GM04503 (cell line): ENCODE data around the gene THSD4.
A peak's percentile ranks its signal among the peaks of the same experiment; 100 is the strongest.

ENCODE experiments used
- DNase-seq: peaks from one replicate; pipeline ENCODE4 v3.0.0-alpha.2; 2012; ENCODE audit warnings: low read depth

THSD4 gene

GRCh38 chr15:71688509-71689094 is 573.3 kb downstream of the THSD4 start:
- DNase-seq, result no peak

- DNase-seq, result no peak
These were observed 575.8 kb downstream of the THSD4 start for GRCh38 chr15:71691081-71691457.

DNA sequence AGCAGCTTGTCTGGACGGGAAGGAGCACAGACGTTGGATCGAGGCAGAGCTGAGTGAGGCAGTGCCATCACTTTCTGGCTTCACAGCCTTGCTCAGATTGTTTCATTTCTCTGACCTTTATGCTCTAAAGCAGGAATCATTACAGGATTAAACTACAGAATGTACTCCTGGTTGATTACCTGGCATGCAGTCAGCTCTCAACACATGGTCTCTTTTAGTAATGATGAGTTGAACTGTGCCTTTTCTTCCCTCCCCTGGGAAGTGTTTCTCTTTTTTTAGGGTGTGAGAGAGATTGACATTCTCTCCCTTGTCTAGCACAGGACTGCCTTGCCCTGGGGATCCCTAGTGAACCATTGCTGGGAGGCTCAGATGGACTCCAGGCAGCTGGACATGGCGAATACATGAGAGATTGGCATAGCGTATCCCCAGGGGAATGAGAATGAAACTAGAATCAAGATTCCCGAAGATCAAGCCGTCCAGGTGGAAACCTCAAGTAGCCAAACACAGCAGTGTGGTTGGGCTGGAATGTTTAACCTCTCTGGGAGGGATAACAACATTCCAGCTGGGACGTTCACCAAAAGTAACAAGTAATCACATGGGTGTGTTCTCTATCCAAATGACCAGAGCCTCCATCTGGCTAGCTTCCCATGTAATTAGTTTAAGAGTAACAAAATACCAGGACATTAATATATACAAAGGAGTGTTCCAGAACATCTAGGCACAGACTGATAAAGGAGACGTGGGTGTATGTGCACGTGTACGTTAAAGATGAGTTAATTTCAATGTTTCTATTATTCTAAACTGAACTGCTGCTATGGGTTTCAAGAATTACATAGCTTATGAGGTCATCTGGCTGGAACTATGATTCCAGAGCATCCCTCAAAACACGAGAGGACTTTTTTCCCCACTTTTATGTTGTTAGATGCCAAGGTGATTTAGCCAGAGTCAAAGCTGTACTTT is 576.5 kb downstream of the THSD4 start:
- peak; percentile 52 for DNase-seq

GRCh38 chr15:71697236-71697635 is 582.0 kb downstream of the THSD4 start:
- DNase-seq, result no peak

- no peak for DNase-seq
These were observed 582.8 kb downstream of the THSD4 start for GRCh38 chr15:71698030-71698429.

GRCh38 chr15:71698742-71699141 is 583.5 kb downstream of the THSD4 start:
- no peak for DNase-seq

GRCh38 chr15:71699977-71700376 is 584.7 kb downstream of the THSD4 start:
- DNase-seq, result no peak

- no peak for DNase-seq
These were observed 586.5 kb downstream of the THSD4 start for GRCh38 chr15:71701808-71702207.

- DNase-seq, result no peak
These were observed 587.2 kb downstream of the THSD4 start for GRCh38 chr15:71702496-71702895.

DNA sequence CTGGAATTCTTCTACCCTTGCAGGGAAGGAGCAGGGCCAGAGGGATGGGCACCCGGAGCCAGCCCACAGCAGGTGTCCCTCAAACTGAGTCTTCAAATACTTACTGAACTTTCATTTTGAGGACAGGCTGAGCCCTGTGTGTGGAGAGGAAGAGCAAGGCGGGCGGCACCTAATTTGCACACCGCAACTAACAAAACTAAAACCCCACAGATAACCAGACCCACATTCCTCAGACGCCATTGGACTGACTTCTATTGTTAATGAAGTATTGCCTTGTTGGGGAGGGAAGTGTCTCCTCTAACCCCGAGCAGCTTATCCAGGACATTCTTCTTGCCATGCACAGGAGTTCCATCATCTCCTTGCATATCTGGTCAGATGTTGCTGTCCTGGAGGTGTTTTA is 589.9 kb downstream of the THSD4 start:
- peak; percentile 23 for DNase-seq

GRCh38 chr15:71706461-71707229 is 591.4 kb downstream of the THSD4 start:
- DNase-seq, result no peak

- peak; percentile 53 for DNase-seq
These were observed 592.2 kb downstream of the THSD4 start for GRCh38 chr15:71707230-71708050.

- DNase-seq, result peak; percentile 28
These were observed 592.8 kb downstream of the THSD4 start for GRCh38 chr15:71708051-71708429.

- DNase-seq, result no peak
These were observed 593.5 kb downstream of the THSD4 start for GRCh38 chr15:71708741-71709140.

DNA sequence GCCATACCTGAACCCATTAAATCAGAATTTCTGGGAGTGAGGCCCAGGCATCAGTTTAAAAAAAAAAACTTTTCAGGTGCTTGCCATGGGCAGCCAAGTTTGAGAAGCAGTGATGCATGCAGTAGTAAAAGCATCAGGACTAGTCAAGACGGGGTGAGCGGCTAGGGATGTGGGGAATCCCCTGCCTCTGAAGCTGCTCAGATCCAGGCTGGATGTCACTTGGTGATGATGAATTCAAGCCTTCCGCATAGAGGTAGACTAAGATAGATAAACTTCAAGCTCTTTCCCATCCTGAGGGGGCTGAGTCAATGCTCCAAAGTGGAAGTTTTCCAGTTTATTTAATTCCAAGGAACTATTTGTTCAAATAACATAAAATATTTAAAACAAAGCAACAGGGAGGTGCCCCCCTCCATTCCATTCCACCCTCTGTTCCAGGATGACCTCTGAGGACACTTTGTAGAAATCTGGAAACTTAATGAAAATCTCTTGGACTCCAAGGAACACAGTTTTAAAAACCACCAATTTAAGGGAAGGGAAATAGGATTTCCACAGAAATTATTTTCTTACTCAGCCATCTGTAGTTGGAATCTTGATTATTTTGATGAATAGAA is 594.6 kb downstream of the THSD4 start:
- DNase-seq, result no peak

DNA sequence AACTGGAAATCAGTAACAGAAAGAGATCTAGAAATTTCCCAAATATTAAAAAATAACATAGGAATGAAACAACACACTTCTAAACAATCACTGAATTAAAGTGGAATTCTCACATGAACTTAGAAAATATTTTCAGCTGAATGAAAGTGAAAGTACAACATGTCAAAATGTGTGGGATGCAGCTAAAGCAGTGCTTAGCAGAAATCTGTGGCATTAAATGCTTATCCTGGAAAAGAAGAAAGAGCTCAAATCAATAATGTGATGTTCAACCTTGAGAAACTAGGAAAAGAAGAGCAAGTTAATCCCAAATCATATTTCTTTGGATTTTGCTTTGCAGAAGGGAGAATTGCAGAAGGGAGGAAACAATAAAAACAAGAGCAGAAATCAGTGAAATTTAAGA is 596.9 kb downstream of the THSD4 start:
- no peak for DNase-seq

- DNase-seq, result no peak
These were observed 598.0 kb downstream of the THSD4 start for GRCh38 chr15:71713191-71713809.

- DNase-seq, result no peak
These were observed 600.6 kb downstream of the THSD4 start for GRCh38 chr15:71715914-71716313.

- DNase-seq, result peak; percentile 26
These were observed 601.7 kb downstream of the THSD4 start for GRCh38 chr15:71716990-71717389.

GRCh38 chr15:71718116-71718910 is 603.0 kb downstream of the THSD4 start:
- DNase-seq, result no peak
